Muscle of back (tissue), 11 donors: ENCODE measurements around the gene TOX3. TPM values are rescaled to one million over a fixed set of nuclear protein-coding genes. Genes with fewer than 3 reads are reported as not detected.

Source experiments
- DNase-seq, 3 donors: peaks; one replicate each; pipeline versions ENCODE4 v3.0.0 to v3.0.0-alpha.2; 2013
- polyA plus RNA-seq, 10 donors: library from polyadenylated mRNA; unstranded; fragments of 120-200 nt; gene quantifications; one replicate each; pipeline ENCODE4 v1.2.1, GENCODE V29; 2013; ENCODE audit not compliant: insufficient read length in 10 of 10

TOX3 gene
- polyA plus RNA-seq, 10 donors = 1.2 to 4.2 (median 1.5) TPM

- no peak for DNase-seq
These were observed 148.4 kb downstream of the TOX3 start for GRCh38 chr16:52398491-52398960.

DNA sequence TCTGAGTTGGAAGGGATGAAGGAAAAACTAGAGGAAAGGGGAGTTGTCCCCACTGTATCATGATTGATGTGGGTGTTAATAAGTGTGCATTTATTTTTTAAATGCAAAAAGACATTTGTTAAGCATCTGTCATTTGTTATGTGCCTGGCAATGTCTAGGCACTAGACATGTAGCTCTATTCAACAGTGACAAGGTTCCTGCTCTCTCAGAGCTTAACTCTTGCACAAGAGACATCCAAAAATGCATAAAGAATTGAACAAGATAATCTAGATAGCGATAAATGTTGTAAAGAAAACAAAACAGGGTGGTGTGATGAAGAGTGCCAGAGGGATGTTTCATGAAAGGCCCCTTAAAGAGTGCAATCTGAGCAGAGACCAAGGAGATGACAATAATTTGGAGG lies 148.9 kb downstream of the TOX3 start:
- DNase-seq = no peak

DNA sequence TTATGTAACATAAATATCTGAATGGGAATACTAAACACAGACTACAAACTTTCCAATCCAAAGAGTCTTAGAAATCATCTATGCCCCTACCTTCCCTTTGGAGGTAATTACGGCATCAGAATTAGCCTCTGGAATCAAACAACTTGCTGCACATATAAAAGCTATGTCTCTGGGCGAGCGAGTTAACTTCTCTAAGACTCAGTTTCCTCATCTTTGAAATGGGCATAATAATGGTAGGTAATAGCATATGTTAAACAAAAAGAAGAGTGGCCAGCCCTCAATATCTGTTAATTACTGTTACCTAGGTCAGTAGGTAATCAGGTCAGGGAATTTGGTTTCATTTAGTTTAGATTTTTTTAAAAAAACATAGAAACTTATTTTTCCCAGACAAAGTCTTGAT lies 153.5 kb downstream of the TOX3 start:
- DNase-seq = no peak

DNA sequence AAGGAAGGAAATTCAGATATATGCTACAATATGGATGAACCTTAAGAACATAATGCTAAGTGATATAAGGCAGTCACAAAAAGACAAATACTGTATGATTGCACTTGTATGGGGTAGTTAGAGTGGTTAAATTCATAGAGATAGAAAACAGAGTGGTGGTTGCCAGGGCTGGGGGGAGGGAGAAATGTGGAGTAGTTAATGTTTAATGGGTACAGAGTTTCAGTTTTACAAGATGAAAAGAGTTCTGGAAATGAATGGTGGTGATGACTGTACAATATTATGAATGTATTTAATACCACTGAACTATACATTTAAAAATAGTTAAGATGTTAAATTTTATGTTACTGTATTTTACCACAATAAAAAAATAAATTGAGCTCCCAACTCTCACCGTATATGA lies 157.9 kb downstream of the TOX3 start:
- no peak for DNase-seq
